HG03045 (cell line): ENCODE results near the gene ZSCAN4.

Source experiments
- ATAC-seq: cut with Tn5 transposase; IDR thresholded peaks from one replicate; pipeline ENCODE4 v1.9.1; 2021; ENCODE audit warnings: mild to moderate bottlenecking, moderate library complexity; ENCODE audit not compliant: unreplicated experiment

ZSCAN4 gene

GRCh38 chr19:57672466-57672865 lies 3.7 kb downstream of the ZSCAN4 start:
- no peak for ATAC-seq

DNA sequence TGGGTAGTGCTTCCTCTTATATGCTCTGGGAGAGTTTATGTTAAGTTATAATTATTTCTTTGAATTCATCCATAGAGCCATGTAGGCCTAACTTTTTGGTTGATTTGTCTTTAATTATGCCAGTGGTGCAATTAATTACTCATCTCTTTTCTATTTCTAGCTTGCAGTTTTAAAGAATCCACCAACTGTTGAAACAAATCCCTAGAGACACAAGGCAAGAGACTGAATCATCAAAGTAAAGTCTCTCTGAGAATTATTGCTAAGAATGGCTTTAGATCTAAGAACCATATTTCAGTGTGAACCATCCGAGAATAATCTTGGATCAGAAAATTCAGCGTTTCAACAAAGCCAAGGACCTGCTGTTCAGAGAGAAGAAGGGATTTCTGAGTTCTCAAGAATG lies 7.1 kb downstream of the ZSCAN4 start:
- no peak for ATAC-seq

DNA sequence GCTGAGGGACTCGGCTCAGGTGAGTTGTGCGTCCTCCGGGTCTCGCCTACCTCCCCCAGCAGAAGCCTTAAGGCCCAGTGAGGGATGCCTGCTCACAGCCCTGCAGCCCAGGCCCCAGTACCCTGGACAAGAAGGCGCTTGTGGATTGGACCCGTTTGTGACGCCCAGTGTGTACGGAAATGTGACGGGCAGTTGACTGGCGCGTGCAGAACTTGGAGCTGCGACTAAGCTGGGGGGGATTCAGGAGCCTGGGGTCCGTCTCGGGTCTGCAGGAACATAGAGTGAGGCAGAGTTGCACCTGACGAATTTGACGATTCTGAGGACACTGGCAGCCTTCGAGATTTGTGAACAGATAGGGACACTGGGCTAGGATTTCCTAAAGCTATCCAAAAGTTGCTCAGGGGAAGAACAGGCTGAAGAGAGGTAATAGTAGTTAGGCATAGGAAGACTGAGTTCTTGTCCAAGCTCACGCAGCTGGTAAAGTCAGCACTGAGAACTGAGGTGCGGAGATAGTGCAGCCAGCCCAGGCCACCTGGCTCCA lies 13.6 kb downstream of the ZSCAN4 start:
- no peak for ATAC-seq

GRCh38 chr19:57686727-57687126 lies 18.0 kb downstream of the ZSCAN4 start:
- ATAC-seq: no peak

- no peak for ATAC-seq
Observed at GRCh38 chr19:57687363-57688010, 18.8 kb downstream of the ZSCAN4 start.

DNA sequence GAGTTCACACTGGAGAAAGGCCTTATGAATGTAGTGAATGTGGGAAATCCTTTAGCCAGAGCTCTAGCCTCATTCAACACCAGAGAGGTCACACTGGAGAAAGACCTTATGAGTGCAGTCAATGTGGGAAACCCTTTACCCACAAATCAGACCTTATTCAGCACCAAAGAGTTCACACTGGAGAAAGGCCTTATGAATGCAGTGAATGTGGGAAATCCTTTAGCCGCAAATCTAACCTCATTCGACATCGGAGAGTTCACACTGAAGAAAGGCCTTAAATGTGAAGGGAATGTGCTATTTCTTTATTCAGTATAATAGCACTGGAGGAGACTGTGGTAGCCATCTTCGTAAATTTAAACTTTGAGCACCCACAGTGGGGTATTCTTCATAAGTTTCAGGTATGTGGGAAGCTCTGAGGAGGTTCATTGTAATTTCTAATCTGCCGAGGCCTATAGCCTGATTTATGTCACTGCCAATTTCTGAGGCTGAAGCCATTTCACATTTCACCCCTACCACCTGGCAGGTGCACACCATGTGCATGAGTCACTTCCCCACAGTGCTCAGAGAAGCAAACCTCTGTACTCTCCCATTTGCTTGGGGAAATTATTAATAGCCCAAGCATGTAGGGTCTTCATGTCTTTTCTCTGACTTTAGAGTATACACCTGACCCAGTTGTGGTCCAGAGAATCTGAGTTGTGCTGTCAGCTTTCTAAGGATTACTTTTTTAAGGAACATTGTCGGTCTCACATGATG lies 19.5 kb downstream of the ZSCAN4 start:
- no peak for ATAC-seq

GRCh38 chr19:57689750-57690149 lies 21.0 kb downstream of the ZSCAN4 start:
- ATAC-seq: no peak

DNA sequence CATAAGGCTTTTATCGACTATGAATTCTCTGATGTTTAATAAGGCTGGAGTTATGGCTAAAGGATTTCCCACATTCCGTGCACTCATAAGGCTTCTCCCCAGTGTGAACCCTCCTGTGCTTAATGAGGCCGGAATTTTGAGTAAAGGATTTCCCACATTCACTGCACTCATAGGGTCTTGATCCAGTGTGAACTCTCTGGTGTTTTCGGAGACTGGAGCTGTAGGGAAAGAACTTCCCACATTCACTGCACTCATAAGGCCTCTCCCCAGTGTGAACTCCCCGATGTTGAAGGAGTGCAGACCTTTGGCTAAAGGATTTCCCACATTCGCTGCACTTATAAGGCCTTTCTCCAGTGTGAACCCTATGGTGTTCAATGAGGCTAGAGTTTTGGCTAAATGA lies 32.9 kb downstream of the ZSCAN4 start:
- no peak for ATAC-seq

GRCh38 chr19:57706346-57706745 lies 37.6 kb downstream of the ZSCAN4 start:
- no peak for ATAC-seq

DNA sequence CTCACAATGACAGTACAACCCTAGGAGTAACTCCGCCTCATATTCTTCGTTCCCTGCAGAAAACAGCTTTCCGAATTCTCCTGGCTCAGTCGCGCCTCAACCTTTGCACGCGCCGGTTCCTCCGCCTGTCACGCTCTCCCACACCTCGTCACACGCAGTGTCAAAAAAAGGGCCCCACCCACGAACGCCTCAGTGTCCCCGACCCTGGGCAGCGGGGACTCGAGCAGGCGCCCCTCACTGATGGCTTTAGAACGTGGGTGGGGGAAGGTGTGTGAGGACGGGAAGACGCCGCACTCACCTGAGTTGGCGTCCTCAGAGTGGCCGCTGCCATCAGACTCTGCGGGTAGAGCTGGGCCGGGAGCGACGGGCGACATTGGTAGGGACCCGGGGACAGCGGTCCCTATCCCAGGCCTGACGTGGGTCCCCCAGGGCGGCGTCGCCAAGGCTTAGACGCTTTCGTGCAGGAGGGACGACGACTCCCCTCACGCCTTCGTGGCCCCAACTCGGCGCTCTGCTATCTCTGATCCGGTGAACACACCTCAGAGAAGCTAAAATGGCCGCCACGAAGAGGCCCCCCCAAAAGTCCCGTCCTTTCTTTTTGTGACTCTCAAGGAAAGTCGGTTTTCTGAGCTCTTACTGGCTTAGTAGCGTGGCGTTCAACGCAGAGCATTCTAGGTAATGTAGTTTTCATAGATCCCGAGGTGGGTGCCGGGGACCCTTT lies 40.1 kb downstream of the ZSCAN4 start, which contains the start of gene ZNF154:
ZNF154 (minus strand) TSS at position 564 of the 721 bp plus-strand sequence; CDS start at position 331, 233 bp downstream.
- ATAC-seq: no peak

GRCh38 chr19:57709616-57710015 lies 40.9 kb downstream of the ZSCAN4 start:
- ATAC-seq: no peak

GRCh38 chr19:57712222-57712621 lies 43.5 kb downstream of the ZSCAN4 start:
- ATAC-seq: no peak

DNA sequence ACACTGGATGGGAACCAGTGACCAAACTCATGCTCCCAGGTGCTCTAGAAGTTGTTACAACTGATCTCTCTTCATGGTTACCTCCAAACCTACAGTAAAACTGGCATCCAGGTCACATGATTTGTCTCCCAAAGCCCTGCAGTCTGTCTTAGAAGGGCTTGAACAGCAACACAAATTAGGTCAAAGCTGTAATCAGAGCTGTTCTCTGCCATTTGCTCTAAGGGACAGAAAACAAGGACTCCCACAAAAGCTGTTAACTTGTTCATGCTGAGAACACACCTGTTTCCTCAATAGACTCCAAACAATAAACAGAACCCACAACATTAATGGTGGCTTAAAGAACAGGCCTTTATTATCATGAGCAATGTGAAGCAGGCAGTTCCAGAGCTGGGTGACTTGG lies 50.7 kb downstream of the ZSCAN4 start:
- ATAC-seq: no peak

- ATAC-seq: no peak
Observed at GRCh38 chr19:57719901-57720519, 51.3 kb downstream of the ZSCAN4 start.

- no peak for ATAC-seq
Observed at GRCh38 chr19:57720878-57721277, 52.1 kb downstream of the ZSCAN4 start.
